IPS DF 6.9 (cell line): ENCODE results near the gene ZNF507.
"Not testable (repeated sequence)": the region's sequence is repeated elsewhere in the genome, so short reads cannot be mapped to it uniquely, and the experiment has no call there.

Experiments
- DNase-seq: peaks from one replicate; pipeline ENCODE4 v3.0.0-alpha.2; 2013; ENCODE audit warnings: low read depth, low spot score
- H3K27ac ChIP-seq: one replicate; pipeline ENCODE4 v1.5.1; 2013; ENCODE audit warnings: low read length, control low read depth
- H3K27me3 ChIP-seq: 2 replicates; pipeline ENCODE4 v1.6.1; 2013; ENCODE audit warnings: mild to moderate bottlenecking, low read length; ENCODE audit not compliant: control insufficient read depth, insufficient read depth
- H3K36me3 ChIP-seq: 2 replicates; pipeline ENCODE4 v1.6.1; 2013; ENCODE audit warnings: low read length; ENCODE audit not compliant: control insufficient read depth, insufficient read depth
- H3K4me1 ChIP-seq: 2 replicates; pipeline ENCODE4 v1.6.1; 2013; ENCODE audit warnings: low read length; ENCODE audit not compliant: control insufficient read depth, insufficient read depth
- H3K4me3 ChIP-seq: 2 replicates; pipeline ENCODE4 v1.5.1; 2013; ENCODE audit warnings: mild to moderate bottlenecking, low read length
- H3K9me3 ChIP-seq: 2 replicates; pipeline ENCODE4 v1.6.1; 2013; ENCODE audit warnings: low read length, inconsistent platforms; ENCODE audit not compliant: control insufficient read depth, insufficient read depth
- WGBS: extraction: QIAGEN DNeasy Blood & Tissue Kit; methylation state at CpG from one replicate; pipeline ENCODE4 v1.1.7; 2013; ENCODE audit warnings: mixed read lengths, missing lambda C conversion rate; ENCODE audit not compliant: insufficient read length, insufficient coverage; 5-methylcytosine and 5-hydroxymethylcytosine counted together

Gene ZNF507

DNA sequence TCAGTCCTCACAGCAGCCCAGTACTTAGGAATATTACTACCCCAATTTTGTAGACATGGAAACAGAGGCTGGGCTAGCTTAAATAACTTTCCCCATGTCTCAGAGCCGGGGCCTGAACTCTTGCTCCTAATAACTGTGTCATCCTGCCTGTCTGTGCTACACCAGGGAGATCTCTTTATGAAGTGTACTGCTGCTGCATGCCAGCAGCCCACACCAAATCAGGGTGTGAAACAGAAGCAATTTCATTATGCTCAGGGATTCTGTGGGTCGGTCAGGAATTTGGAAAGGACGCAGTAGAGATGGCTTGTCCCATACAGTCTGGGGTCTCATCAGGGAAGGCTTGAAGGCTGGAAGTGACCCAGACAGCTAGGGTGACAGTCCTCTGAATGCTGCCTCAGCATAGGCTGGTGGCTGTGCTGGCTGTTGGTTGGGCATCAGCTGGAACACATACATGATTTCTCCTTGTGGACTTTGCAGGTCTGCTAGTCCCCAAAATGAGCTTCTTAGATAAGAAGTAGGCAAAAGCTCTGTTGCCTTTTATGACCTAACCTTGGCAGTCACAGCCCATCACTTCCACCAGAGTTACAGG, 22.6 kb downstream of the ZNF507 start:
- H3K27me3 ChIP-seq: no peaks in the 10 kb centered on the region
- H3K4me3 ChIP-seq: no peak overlapping the region
- H3K36me3 ChIP-seq: peaks cover 7% of the 10 kb centered on the region; the same call in 1 of the 2 replicates
- no peak overlapping the region for H3K27ac ChIP-seq
- 0 out of 2 replicates have a peak, but pooled peaks cover 1% of the 10 kb centered on the region for H3K4me1 ChIP-seq
- H3K9me3 ChIP-seq: no peaks in the 10 kb centered on the region
- DNase-seq: no peak
- no CpG with 5 or more reads among the region's 3 CpGs for WGBS

DNA sequence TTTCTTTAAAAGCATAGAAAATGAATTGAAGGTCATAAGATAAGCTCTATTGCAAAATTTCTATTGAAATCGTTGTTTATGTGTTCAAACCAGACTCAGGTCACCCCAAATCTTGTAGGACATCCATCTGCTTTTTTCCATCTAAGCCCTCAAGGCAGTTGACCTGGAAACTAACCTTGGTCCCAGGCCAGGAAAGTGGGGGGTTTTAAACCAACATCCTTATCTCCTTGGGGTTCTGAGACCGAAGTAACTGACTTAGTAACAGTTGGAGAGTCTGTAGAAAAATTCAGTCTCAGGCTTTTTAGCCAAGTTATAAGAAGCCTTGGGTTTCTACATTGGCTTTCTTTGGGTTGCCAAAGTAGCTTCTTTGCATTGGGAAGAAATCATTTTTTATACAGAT, 23.4 kb downstream of the ZNF507 start:
- Histone ChIP-seq H3K36me3 (peaks cover 7% of the 10 kb centered on the region; the same call in 1 of the 2 replicates), H3K27me3 (no peaks in the 10 kb centered on the region), H3K27ac (no peak overlapping the region), H3K9me3 (no peaks in the 10 kb centered on the region), H3K4me3 (no peak overlapping the region), H3K4me1 (0 out of 2 replicates have a peak, but pooled peaks cover 1% of the 10 kb centered on the region)
- WGBS: no CpG with 5 or more reads among the region's 2 CpGs
- DNase-seq: no peak

DNA sequence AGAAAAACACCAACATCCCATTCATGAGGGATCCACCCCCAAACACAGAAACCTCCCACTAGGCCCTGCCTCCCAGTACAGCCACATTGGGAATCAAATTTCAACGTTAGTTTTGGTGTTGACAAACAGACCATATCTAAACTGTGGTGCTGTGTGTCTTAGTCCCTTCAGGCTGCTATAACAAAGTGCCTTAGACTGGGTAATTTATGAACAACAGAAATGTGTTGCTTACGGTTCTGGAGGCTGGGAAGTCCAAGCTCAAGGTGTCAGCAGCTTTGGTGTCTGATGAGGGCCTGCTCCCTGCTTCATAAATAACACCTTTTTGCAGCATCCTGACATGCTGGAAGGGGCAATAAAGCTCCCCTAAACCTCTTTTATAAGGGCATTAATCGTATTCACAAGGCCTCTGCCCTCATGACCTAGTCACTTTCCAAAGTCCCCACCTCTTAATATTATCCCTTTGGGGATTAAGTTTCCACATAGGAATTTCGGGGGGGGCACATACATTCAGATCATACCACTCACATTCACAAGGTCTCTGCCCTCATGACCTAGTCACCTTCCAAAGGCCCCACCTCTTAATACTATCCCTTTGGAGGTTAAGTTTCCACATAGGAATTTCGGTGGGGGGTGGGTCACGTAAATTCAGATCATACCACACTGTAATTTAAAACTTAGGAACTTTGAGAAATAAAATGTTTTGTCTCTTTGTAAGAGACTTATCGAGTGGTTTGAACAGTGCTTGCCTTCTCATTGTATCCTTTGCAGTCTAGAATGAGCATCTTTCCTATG, 27.5 kb downstream of the ZNF507 start:
- Histone ChIP-seq H3K36me3 (peaks cover 7% of the 10 kb centered on the region; the same call in 1 of the 2 replicates), H3K4me3 (no peak overlapping the region), H3K4me1 (0 out of 2 replicates have a peak, but pooled peaks cover 1% of the 10 kb centered on the region), H3K27ac (no peak overlapping the region), H3K9me3 (no peaks in the 10 kb centered on the region), H3K27me3 (no peaks in the 10 kb centered on the region)
- no peak for DNase-seq
- WGBS: no CpG with 5 or more reads among the region's 7 CpGs

DNA sequence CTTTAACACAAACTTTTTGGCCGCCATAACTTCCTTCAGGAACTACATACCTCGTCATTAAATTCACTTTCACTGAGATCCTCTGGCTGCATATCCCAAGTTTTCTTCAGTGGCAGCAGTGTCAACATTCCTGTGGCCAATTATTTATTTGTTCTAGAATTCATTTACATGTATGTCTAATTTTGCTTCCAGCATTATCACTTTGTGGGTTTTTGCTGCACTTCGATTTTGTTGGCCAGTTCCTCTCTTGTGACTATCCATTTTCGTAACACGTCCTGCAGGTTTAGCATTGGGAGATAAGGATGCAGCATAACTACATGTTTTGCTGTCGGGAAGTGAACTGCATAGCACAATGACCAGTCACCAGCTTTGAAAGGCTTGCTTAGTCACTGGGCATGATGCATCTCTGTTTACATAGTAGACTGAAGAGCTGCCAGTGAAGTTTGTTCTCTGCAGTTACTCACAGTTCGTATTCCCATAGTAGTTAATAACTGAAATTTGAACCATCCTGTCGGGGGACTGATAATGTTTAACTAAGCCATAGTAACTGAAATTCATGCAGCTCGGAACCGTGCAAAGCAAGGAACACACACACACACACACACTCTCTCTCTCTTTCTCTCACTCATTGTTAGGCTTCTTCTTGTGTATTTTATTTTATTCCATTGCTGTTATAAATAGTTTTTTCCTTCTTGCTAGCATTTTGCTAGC, 28.3 kb downstream of the ZNF507 start:
- DNase-seq: no peak
- H3K9me3 ChIP-seq: no peaks in the 10 kb centered on the region
- WGBS: no CpG with 5 or more reads among the region's 10 CpGs
- H3K4me3 ChIP-seq: no peak overlapping the region
- no peaks in the 10 kb centered on the region for H3K27me3 ChIP-seq
- H3K36me3 ChIP-seq: peaks cover 7% of the 10 kb centered on the region; the same call in 1 of the 2 replicates
- H3K27ac ChIP-seq: no peak overlapping the region
- H3K4me1 ChIP-seq: 0 out of 2 replicates have a peak, but pooled peaks cover 1% of the 10 kb centered on the region

DNA sequence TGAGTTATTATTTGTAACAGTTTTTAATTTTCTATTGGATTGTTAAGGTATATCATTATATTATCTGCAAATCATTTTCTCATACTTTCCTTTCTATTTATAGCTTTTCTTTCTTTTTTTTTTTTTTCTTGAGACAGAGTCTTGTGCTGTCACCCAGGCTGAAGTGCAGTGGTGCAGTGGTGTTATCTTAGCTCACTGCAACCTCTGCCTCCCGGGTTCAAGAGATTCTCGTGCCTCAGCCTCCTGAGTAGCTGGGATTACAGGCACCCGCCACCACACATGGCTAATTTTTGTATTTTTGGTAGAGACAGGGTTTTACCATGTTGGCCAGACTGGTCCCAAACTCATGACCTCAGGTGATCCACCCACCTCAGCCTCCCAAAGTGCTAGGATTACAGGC, 29.0 kb downstream of the ZNF507 start:
- H3K9me3 ChIP-seq, H3K36me3 ChIP-seq, H3K4me1 ChIP-seq, H3K4me3 ChIP-seq, H3K27me3 ChIP-seq, H3K27ac ChIP-seq, DNase-seq: not testable (repeated sequence)
- WGBS: no CpG with 5 or more reads among the region's 3 CpGs

DNA sequence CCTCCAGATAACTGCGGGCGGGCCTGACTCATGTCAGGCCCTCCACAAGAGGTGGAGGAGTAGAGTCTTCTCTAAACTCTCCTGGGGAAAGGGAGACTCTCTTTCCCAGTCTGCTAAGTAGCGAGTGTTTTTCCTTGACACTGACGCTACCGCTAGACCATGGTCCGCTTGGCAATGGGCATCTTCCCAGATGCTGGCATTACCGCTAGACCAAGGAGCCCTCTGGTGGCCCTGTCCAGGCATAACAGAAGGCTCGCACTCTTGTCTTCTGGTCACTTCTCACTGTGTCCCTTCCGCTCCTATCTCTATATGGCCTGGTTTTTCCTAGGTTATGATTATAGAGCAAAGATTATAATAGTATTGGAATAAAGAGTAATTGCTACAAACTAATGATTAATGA, 31.7 kb downstream of the ZNF507 start:
- not testable (repeated sequence) for H3K36me3 ChIP-seq, DNase-seq, H3K27me3 ChIP-seq, H3K27ac ChIP-seq, H3K9me3 ChIP-seq, H3K4me1 ChIP-seq, H3K4me3 ChIP-seq
- WGBS: no CpG with 5 or more reads among the region's 9 CpGs

DNA sequence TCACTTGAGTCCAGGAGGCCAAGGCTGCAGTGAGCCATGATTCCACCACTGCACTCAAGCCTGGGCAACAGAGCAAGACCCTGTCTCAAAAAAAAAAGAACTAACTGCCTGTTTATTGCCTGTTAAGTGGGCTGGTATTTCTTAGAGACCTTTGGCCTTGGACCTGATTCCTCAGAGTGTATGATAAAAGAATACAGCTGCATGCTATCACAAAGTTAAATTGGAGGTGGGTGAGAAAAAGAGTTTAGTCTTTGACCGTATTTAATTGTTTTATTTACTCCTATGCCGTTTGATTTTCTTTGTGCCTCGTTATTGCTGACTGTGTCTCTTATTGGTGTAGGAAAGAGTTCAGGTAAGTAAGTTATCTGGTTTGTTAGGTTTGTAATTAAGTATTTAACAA, 34.9 kb downstream of the ZNF507 start:
- no peak overlapping the region for H3K4me3 ChIP-seq
- H3K9me3 ChIP-seq: no peaks in the 10 kb centered on the region
- H3K27ac ChIP-seq: no peak overlapping the region
- H3K27me3 ChIP-seq: no peaks in the 10 kb centered on the region
- H3K4me1 ChIP-seq: no peaks in the 10 kb centered on the region
- H3K36me3 ChIP-seq: no peaks in the 10 kb centered on the region; the same call in 1 of the 2 replicates
- no CpG with 5 or more reads among the region's 3 CpGs for WGBS
- DNase-seq: no peak

DNA sequence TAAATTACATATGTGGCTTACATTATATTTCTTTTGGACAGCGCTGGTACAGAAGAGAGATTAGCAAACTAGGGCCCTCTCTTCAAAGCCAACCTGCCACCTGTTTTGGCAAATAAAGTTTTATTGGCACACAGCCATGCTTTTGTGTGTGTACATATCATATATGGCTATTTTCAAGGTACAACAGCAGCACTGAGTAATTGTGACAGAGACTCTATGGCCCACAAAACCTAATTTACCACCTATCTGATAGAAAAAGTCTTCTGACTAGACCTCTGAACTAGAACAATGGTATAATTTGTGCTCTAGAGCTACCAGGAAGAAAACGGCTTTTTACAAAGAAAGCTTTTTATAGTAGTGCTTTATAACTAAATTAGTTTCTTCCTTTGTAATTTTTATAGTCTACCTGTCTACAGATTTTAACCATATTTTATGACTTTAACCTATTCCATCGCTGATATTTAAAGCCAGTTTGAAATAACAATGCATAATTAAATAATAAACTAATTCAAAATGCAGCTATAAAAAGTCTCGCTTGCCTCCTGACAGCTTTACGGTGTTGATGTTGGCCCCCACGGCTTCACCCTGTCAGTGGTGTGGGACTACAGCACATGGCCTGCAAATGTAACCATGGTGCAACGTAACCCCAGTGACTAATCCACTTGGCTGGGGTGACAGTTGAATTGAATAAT, 42.4 kb downstream of the ZNF507 start:
- no peak overlapping the region for H3K27ac ChIP-seq
- H3K4me3 ChIP-seq: no peak overlapping the region
- no CpG with 5 or more reads among the region's 7 CpGs for WGBS
- no peaks in the 10 kb centered on the region; the same call in 1 of the 2 replicates for H3K36me3 ChIP-seq
- no peaks in the 10 kb centered on the region for H3K4me1 ChIP-seq
- H3K9me3 ChIP-seq: no peaks in the 10 kb centered on the region
- no peaks in the 10 kb centered on the region for H3K27me3 ChIP-seq
- DNase-seq: no peak

DNA sequence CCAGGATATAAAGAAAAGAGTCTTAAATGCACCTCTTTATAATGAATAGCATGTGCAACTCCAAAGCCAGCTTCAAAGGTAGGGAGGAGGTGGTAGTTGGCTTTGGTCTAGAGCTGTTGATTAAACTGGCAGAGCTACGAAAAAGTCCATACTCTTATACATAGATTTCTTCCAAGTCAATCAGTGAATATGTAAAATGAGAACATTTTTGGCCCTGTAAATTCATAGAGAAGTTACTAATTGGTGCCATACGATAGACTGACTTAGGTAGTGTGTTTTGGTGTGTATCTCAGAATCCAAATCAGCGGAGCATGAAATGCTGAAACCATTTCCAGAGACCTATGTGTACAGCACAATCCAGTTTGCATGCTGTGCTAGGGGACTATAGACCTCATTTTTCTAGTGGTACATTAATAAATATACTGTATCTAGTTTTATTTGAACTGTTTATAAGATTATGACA, 43.0 kb downstream of the ZNF507 start:
- Histone ChIP-seq H3K4me1 (no peaks in the 10 kb centered on the region), H3K27ac (no peak overlapping the region), H3K27me3 (no peaks in the 10 kb centered on the region), H3K36me3 (no peaks in the 10 kb centered on the region), H3K4me3 (no peak overlapping the region), H3K9me3 (no peaks in the 10 kb centered on the region)
- no peak for DNase-seq
- no CpG with 5 or more reads among the region's 3 CpGs for WGBS

DNA sequence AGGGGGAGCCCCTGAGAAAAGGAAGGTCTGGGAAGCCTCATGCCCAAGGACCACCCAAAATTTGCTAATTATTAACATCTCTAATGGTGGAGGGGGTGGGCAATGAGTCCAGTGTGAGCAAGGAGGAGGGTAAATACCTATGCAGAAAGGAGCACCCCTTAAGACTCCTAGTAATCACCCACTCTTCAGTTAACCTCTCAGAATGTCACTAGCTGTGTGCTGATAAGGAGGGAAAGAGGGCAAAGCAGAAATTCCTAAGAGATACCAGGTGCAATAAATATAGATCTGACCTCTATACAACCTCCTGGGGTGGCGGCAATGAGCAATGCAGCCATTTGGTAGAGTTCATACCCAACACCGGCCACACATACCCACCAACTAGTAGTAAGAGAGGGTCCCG, 47.5 kb downstream of the ZNF507 start:
- no peaks in the 10 kb centered on the region; the same call in 1 of the 2 replicates for H3K36me3 ChIP-seq
- no peaks in the 10 kb centered on the region for H3K27me3 ChIP-seq
- H3K4me3 ChIP-seq: no peak overlapping the region
- no peaks in the 10 kb centered on the region for H3K4me1 ChIP-seq
- no CpG with 5 or more reads among the region's 3 CpGs for WGBS
- no peak overlapping the region for H3K27ac ChIP-seq
- H3K9me3 ChIP-seq: no peaks in the 10 kb centered on the region
- DNase-seq: no peak
